CD14-positive monocyte (primary cell): ENCODE results near the gene CDAN1. TPM values are rescaled to one million over a fixed set of nuclear protein-coding genes. Genes with fewer than 3 reads are reported as not detected.

Experiments
- DNase-seq, 3 donors: peaks; one replicate each; pipeline ENCODE4 v3.0.0-alpha.2; 2011 to 2022
- H2AFZ ChIP-seq: 2 replicates; pipeline ENCODE4 v1.6.0; 2012; ENCODE audit warnings: mild to moderate bottlenecking, low read depth, low read length, inconsistent platforms; ENCODE audit not compliant: insufficient read depth, poor library complexity, severe bottlenecking
- H3K27ac ChIP-seq, 2 donors: 1 replicate in 1 of 2; 2 replicates in 1 of 2; pipeline ENCODE4 v1.5.1; 2012 to 2013; ENCODE audit warnings: low read length in 2 of 2, control low read depth in 1 of 2, inconsistent platforms in 1 of 2, low read depth in 1 of 2, mild to moderate bottlenecking in 1 of 2
- H3K27me3 ChIP-seq, 2 donors: one replicate each; pipeline versions ENCODE4 v1.6.0 to v1.6.1; 2011 to 2013; ENCODE audit warnings: low read length in 2 of 2; ENCODE audit not compliant: control insufficient read depth in 2 of 2, insufficient read depth in 2 of 2
- H3K36me3 ChIP-seq, 2 donors: replicated peaks in 1 of 2; 1 replicate in 1 of 2; 2 replicates in 1 of 2; pipeline versions ENCODE4 v1.5.1 to v1.6.1; 2012 to 2013; ENCODE audit warnings: low read length in 2 of 2, control low read depth in 1 of 2, inconsistent platforms in 1 of 2, mild to moderate bottlenecking in 1 of 2; ENCODE audit not compliant: insufficient read depth in 2 of 2, control insufficient read depth in 1 of 2
- H3K4me1 ChIP-seq, 2 donors: 1 replicate in 1 of 2; 2 replicates in 1 of 2; pipeline versions ENCODE4 v1.5.1 to v1.6.1; 2012 to 2013; ENCODE audit warnings: low read length in 2 of 2, control low read depth in 1 of 2, inconsistent platforms in 1 of 2, mild to moderate bottlenecking in 1 of 2, moderate library complexity in 1 of 2; ENCODE audit not compliant: insufficient read depth in 2 of 2, control insufficient read depth in 1 of 2
- H3K4me2 ChIP-seq: replicated peaks from 2 replicates; pipeline ENCODE3; 2012; ENCODE audit warnings: low read length, moderate library complexity, mild to moderate bottlenecking; ENCODE audit not compliant: poor library complexity, severe bottlenecking; ENCODE audit errors: extremely low read depth
- H3K4me3 ChIP-seq, 3 experiments: fragments of 200-600 bp in 1 of 3; sonication (generic) in 1 of 3; replicated peaks in 1 of 3; 1 replicate in 2 of 3; 2 replicates in 1 of 3; pipeline ENCODE4 v1.5.1; 2011 to 2013; ENCODE audit warnings: low read length in 3 of 3, mild to moderate bottlenecking in 3 of 3, control low read depth in 2 of 3, low read depth in 2 of 3, inconsistent platforms in 1 of 3, moderate library complexity in 1 of 3
- H3K79me2 ChIP-seq: 2 replicates; pipeline ENCODE4 v1.6.0; 2012; ENCODE audit warnings: mild to moderate bottlenecking, control low read depth, inconsistent platforms, low read length, moderate library complexity; ENCODE audit not compliant: insufficient read depth
- H3K9ac ChIP-seq: 2 replicates; pipeline ENCODE4 v1.6.0; 2017; ENCODE audit warnings: low read length, mild to moderate bottlenecking; ENCODE audit not compliant: insufficient read depth, poor library complexity, severe bottlenecking
- H3K9me3 ChIP-seq, 2 donors: replicated peaks in 1 of 2; 1 replicate in 1 of 2; 2 replicates in 1 of 2; pipeline versions ENCODE4 v1.5.1 to v1.6.1; 2012 to 2013; ENCODE audit warnings: low read length in 2 of 2, control low read depth in 1 of 2; ENCODE audit not compliant: control insufficient read depth in 1 of 2, insufficient read depth in 1 of 2
- H4K20me1 ChIP-seq: 2 replicates; pipeline ENCODE4 v1.6.0; 2012; ENCODE audit warnings: mild to moderate bottlenecking, low read length, control low read depth, moderate library complexity; ENCODE audit not compliant: insufficient read depth
- H3K27ac Mint-ChIP-seq, 7 donors: one replicate each; pipeline ENCODE4 v1.8.0; 2020; ENCODE audit warnings: mild to moderate bottlenecking in 7 of 7, mixed read lengths in 7 of 7, moderate library complexity in 6 of 7, inconsistent platforms in 2 of 7
- H3K27me3 Mint-ChIP-seq, 3 donors: one replicate each; pipeline ENCODE4 v1.8.0; 2021 to 2022; ENCODE audit warnings: low read depth in 3 of 3, mild to moderate bottlenecking in 3 of 3, mixed read lengths in 3 of 3, moderate library complexity in 3 of 3, inconsistent platforms in 1 of 3
- H3K36me3 Mint-ChIP-seq, 2 donors: one replicate each; pipeline ENCODE4 v1.8.0; 2020; ENCODE audit warnings: mixed read lengths in 2 of 2, inconsistent platforms in 1 of 2, mild to moderate bottlenecking in 1 of 2
- H3K4me1 Mint-ChIP-seq: one replicate; pipeline ENCODE4 v1.8.0; 2020; ENCODE audit warnings: mild to moderate bottlenecking, mixed read lengths
- H3K4me3 Mint-ChIP-seq, 2 donors: one replicate each; pipeline ENCODE4 v1.8.0; 2020; ENCODE audit warnings: mild to moderate bottlenecking in 2 of 2, mixed read lengths in 2 of 2, moderate library complexity in 1 of 2
- H3K9me3 Mint-ChIP-seq, 7 donors: one replicate each; pipeline ENCODE4 v1.8.0; 2020 to 2022; ENCODE audit warnings: mixed read lengths in 7 of 7, mild to moderate bottlenecking in 6 of 7, moderate library complexity in 6 of 7, inconsistent platforms in 2 of 7
- CTCF ChIP-seq: fragments of 200-600 bp; IDR thresholded peaks from one replicate; pipeline ENCODE4 v1.8.0; 2022; ENCODE audit warnings: antibody characterized with exemption, mild to moderate bottlenecking
- WGBS: methylation state at CpG from one replicate; pipeline ENCODE4 v1.1.5; 2013; ENCODE audit warnings: missing lambda C conversion rate; ENCODE audit not compliant: insufficient coverage; 5-methylcytosine and 5-hydroxymethylcytosine counted together
- intact Hi-C, 2 donors: fragments of 100-400 bp; cut with micrococcal nuclease; formaldehyde crosslinking; loops; one replicate each; pipeline versions ENCODE4 v1.15.0 to v1.15.1; 2023
- polyA plus RNA-seq, 3 donors: library from polyadenylated mRNA; depleted of rRNA in 1 of 3; unstranded in 2 of 3; stranded (reverse) in 1 of 3; fragments of 300-500 nt in 2 of 3; fragments of >200 nt in 1 of 3; fragmentation: Illumina TruSeq in 2 of 3; gene quantifications; 1 replicate in 2 of 3; 2 replicates in 1 of 3; pipeline ENCODE4 v1.2.3, GENCODE V29; 2012 to 2021

Gene CDAN1
- polyA plus RNA-seq, 3 donors = 1.1 to 6.3 (median 2.2) TPM

- intact Hi-C loops = no loop called here
- H3K27ac Mint-ChIP-seq = no peak overlapping the region
Measured at GRCh38 chr15:42749266-42749665, 12.3 kb upstream of the CDAN1 start.

DNA sequence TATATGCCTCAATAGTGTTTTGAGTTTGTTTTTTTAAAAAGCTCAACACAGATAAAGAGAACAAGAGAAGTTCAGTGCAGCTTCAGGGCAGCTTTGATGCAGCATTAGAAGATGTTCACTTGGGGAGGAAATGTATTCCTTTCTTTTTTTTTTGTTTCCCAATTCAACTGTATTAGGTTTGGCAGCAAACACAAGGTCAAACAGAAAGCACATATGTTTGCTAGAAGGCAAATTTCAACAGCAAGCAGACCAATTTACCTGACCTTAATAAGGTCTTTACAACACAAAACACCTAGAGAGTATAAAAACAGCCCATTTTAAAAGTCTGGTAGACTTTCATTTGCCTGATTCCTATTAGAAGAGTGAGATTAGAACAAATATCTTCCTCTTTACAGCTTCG lies 7.3 kb upstream of the CDAN1 start:
- Histone ChIP-seq H2AFZ (no peak overlapping the region), H3K79me2 (no peaks in the 10 kb centered on the region), H3K27me3 (no peaks in the 10 kb centered on the region), H3K9me3 (no peaks in the 10 kb centered on the region), H3K36me3 (peaks cover 9 to 57% of the 10 kb centered on the region in 2 donors), H4K20me1 (no peaks in the 10 kb centered on the region), H3K9ac (no peak overlapping the region), H3K4me3 (no peak overlapping the region), H3K4me2 (no peak overlapping the region), H3K27ac (no peak overlapping the region), H3K4me1 (no peaks in the 10 kb centered on the region)
- DNase-seq = no peak
- intact Hi-C loops = no loop called here
- H3K4me1 Mint-ChIP-seq = no peaks in the 10 kb centered on the region
- WGBS = no CpG with 5 or more reads among the region's 1 CpG
- no peaks in the 10 kb centered on the region for H3K27me3 Mint-ChIP-seq
- no peak overlapping the region for H3K4me3 Mint-ChIP-seq
- H3K9me3 Mint-ChIP-seq = no peaks in the 10 kb centered on the region
- H3K36me3 Mint-ChIP-seq = peaks cover 39 to 43% of the 10 kb centered on the region in 2 donors
- no peak overlapping the region for H3K27ac Mint-ChIP-seq
- TF ChIP-seq CTCF = no peak

More at GRCh38 chr15:42749266-42749665, 12.3 kb upstream of the CDAN1 start:
- Histone ChIP-seq H3K4me1 (no peaks in the 10 kb centered on the region), H3K4me2 (no peak overlapping the region), H3K9me3 (no peaks in the 10 kb centered on the region), H3K27me3 (no peaks in the 10 kb centered on the region), H4K20me1 (no peaks in the 10 kb centered on the region), H3K4me3 (no peak overlapping the region), H3K9ac (no peak overlapping the region), H3K79me2 (no peaks in the 10 kb centered on the region), H2AFZ (no peak overlapping the region), H3K36me3 (peaks cover 33 to 69% of the 10 kb centered on the region in 2 donors), H3K27ac (no peak overlapping the region)
- Mint-ChIP-seq H3K36me3 (peaks cover 62 to 69% of the 10 kb centered on the region in 2 donors), H3K9me3 (peaks cover 0 to 11% (median 5%) of the 10 kb centered on the region in 7 donors), H3K4me3 (no peak overlapping the region), H3K4me1 (no peaks in the 10 kb centered on the region), H3K27me3 (no peaks in the 10 kb centered on the region)
- 100% methylated on average over 1 of the region's 1 CpG for WGBS
- DNase-seq = no peak
- no peak for TF ChIP-seq CTCF
